GM12874 (cell line): ENCODE data around the gene NUDT14.

ENCODE experiments used
- TF ChIP-seq, protein P1 (sequence below): IDR thresholded peaks from 2 replicates; pipeline ENCODE4 v1.5.1; 2011; ENCODE audit warnings: low read depth, mild to moderate bottlenecking, control low read depth, low read length, moderate library complexity; ENCODE audit not compliant: insufficient read depth

The NUDT14 gene

DNA sequence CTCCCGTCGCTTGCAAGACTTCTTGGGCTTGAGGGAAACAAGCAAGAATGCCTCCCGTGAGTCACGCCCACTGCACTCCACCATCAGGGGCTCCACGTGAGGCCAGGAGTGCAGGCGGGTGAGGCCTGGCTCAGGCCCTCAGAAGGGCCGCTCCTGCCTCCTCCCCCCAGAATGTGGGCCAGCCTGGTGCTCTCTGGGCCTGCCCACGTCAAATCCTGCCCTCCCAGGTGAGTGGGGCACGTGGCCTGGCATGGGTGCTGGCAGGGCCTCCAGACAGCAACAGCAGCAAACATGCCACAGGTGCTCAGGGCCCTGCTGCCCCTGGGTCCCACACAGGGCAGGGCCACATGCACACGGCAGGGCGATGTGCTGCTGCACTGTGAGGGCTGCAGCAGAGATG lies 36.7 kb upstream of the NUDT14 start:
- TF ChIP-seq, protein P1, sequence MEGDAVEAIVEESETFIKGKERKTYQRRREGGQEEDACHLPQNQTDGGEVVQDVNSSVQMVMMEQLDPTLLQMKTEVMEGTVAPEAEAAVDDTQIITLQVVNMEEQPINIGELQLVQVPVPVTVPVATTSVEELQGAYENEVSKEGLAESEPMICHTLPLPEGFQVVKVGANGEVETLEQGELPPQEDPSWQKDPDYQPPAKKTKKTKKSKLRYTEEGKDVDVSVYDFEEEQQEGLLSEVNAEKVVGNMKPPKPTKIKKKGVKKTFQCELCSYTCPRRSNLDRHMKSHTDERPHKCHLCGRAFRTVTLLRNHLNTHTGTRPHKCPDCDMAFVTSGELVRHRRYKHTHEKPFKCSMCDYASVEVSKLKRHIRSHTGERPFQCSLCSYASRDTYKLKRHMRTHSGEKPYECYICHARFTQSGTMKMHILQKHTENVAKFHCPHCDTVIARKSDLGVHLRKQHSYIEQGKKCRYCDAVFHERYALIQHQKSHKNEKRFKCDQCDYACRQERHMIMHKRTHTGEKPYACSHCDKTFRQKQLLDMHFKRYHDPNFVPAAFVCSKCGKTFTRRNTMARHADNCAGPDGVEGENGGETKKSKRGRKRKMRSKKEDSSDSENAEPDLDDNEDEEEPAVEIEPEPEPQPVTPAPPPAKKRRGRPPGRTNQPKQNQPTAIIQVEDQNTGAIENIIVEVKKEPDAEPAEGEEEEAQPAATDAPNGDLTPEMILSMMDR = no peak

GRCh38 chr14:105216490-105217247 lies 35.6 kb upstream of the NUDT14 start:
- TF ChIP-seq, protein P1 = no peak

GRCh38 chr14:105215602-105216001 lies 34.5 kb upstream of the NUDT14 start:
- TF ChIP-seq, protein P1 = no peak

GRCh38 chr14:105214324-105214915 lies 33.3 kb upstream of the NUDT14 start:
- TF ChIP-seq, protein P1 = no peak

GRCh38 chr14:105213361-105213760 lies 32.2 kb upstream of the NUDT14 start:
- TF ChIP-seq, protein P1 = no peak

DNA sequence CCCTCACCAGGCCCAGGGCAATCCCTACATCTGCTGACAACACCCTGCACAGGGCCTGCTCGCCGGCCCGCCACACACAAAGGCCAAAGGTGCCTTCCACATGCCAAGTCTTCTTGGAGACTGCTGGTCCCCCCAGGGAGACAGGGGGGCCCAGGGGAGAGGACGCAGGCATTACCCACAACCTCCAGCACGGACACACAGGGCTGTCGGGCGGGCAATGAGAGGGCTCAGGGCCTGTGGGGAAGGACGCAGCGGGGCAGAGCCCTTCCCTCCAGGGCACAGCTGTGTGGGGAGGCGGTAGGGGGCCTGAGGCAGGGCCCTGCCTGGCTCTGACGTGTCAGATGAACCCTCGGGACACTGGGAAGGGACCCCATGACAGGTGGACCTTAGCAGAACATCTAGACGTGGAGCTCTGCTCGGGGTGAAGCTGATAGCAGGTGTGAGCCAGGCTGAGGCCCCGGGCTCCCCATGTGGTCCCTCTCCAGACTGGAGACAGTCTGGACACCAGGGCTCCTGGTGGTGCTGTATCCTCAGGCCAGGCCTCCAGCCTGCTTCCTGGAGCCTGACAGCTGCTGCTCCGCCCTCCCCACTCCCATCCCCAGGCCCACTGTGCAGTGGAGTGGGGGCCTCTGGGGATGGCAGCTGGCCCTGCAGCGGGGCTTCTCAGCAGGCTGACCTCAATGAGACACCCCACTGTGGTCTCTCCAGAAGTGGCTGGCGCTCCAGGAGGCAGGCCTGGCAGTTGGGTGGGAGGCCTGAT lies 31.6 kb upstream of the NUDT14 start:
- TF ChIP-seq, protein P1 = no peak

GRCh38 chr14:105211758-105212089 lies 30.6 kb upstream of the NUDT14 start:
- TF ChIP-seq, protein P1 = no peak
